Measurements from ENCODE around the gene PRPF6. TPM values are rescaled to one million over a fixed set of nuclear protein-coding genes. Genes with fewer than 3 reads are reported as not detected.

The PRPF6 gene
- total and polyA plus RNA-seq, 2 of the 13 experiments (the other 11 are each of a cell fraction or from before 2014, with no cell fraction given): 63.7 to 101 TPM

GRCh38 chr20:64050261-64051032 is 69.5 kb downstream of the PRPF6 start (continued):
- TF ChIP-seq ZBTB4 (CRISPR knock-in tag; IDR thresholded peaks at IDR 0.05; ENCODE audit: borderline replicate concordance) (peak; percentile 36; the same call in 1 of the 2 replicates), NFE2 (CRISPR knock-in tag; IDR thresholded peaks at IDR 0.05) (0 out of 2 replicates have a peak, but pooled peaks have one; percentile 5), KDM5B (CRISPR knock-in tag; IDR thresholded peaks at IDR 0.05; ENCODE audit: borderline replicate concordance) (peak; percentile 6; the same call in 1 of the 2 replicates), GLMP (CRISPR knock-in tag; IDR thresholded peaks at IDR 0.05; ENCODE audit: borderline replicate concordance) (no peak), HES4 (CRISPR knock-in tag; IDR thresholded peaks at IDR 0.05; ENCODE audit: borderline replicate concordance) (peak; percentile 13; the same call in 1 of the 2 replicates), RNF2 (conservative IDR thresholded peaks at IDR 0.05; ENCODE audit: low read depth) (no peak), ZFP1 (CRISPR knock-in tag; IDR thresholded peaks at IDR 0.05) (no peak), CREB1 (IDR thresholded peaks at IDR 0.05) (no peak), CREB1 (CRISPR knock-in tag; IDR thresholded peaks at IDR 0.05) (no peak), ZNF333 (CRISPR knock-in tag; IDR thresholded peaks at IDR 0.05; ENCODE audit: borderline replicate concordance) (no peak), ZNF20 (CRISPR knock-in tag; IDR thresholded peaks at IDR 0.05) (0 out of 2 replicates have a peak, but pooled peaks have one; percentile 12), ZNF441 (CRISPR knock-in tag; IDR thresholded peaks at IDR 0.05; ENCODE audit: borderline replicate concordance) (no peak; the same call in 1 of the 2 replicates), ZNF484 (CRISPR knock-in tag; IDR thresholded peaks at IDR 0.05; ENCODE audit: borderline replicate concordance, low read depth) (no peak), CHD4 (IDR thresholded peaks at IDR 0.05; ENCODE audit: borderline replicate concordance, low read length) (no peak), MXD4 (CRISPR knock-in tag; IDR thresholded peaks at IDR 0.05) (peak; percentile 82; the same call in 1 of the 2 replicates), BRD4 (CRISPR knock-in tag; IDR thresholded peaks at IDR 0.05) (peak; percentile 84), THAP7 (CRISPR knock-in tag; IDR thresholded peaks at IDR 0.05) (peak; percentile 23; the same call in 1 of the 2 replicates), TOE1 (CRISPR knock-in tag; IDR thresholded peaks at IDR 0.05) (no peak), ZNF557 (CRISPR knock-in tag; IDR thresholded peaks at IDR 0.05) (no peak; the same call in 1 of the 2 replicates), MYNN (CRISPR knock-in tag; IDR thresholded peaks at IDR 0.05; ENCODE audit: low read depth) (peak; percentile 79; the same call in 1 of the 2 replicates), ZNF33B (CRISPR knock-in tag; IDR thresholded peaks at IDR 0.05) (no peak), CREM (IDR thresholded peaks at IDR 0.05) (no peak), CREM (CRISPR knock-in tag; IDR thresholded peaks at IDR 0.05) (no peak), ZNF136 (CRISPR knock-in tag; IDR thresholded peaks at IDR 0.05; ENCODE audit: low read depth) (no peak)

Measured in HepG2 (cell line).